GM21381 (cell line): ENCODE measurements around the gene FZD1.
"Not testable (repeated sequence)": the region's sequence is repeated elsewhere in the genome, so short reads cannot be mapped to it uniquely, and the experiment has no call there.

Experiments
- ATAC-seq: cut with Tn5 transposase; IDR thresholded peaks from one replicate; pipeline ENCODE4 v1.9.1; 2021; ENCODE audit warnings: mild to moderate bottlenecking, moderate library complexity; ENCODE audit not compliant: unreplicated experiment

The FZD1 gene

GRCh38 chr7:91294639-91295220 is 30.5 kb downstream of the FZD1 start:
- no peak for ATAC-seq

- no peak for ATAC-seq
Measured at GRCh38 chr7:91295576-91295975, 31.3 kb downstream of the FZD1 start.

DNA sequence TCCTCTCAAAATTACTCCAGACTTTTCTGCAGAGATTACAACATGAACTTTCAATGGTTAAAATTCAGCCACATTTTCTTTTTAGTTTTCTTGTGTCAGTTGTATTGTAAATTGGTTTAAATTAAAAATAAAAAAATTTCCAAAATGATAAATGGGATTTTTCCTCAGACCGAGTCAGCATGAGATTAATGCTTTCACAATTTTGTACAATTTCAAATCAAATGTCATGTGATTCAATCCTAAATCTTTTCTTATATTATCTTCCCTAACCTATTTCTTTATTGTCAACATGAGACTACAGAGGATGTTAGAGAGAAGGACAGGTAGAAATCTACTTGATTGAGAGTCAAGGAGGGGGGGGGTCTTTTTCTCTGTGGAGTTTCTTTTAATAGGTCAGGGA is 33.7 kb downstream of the FZD1 start:
- no peak for ATAC-seq

DNA sequence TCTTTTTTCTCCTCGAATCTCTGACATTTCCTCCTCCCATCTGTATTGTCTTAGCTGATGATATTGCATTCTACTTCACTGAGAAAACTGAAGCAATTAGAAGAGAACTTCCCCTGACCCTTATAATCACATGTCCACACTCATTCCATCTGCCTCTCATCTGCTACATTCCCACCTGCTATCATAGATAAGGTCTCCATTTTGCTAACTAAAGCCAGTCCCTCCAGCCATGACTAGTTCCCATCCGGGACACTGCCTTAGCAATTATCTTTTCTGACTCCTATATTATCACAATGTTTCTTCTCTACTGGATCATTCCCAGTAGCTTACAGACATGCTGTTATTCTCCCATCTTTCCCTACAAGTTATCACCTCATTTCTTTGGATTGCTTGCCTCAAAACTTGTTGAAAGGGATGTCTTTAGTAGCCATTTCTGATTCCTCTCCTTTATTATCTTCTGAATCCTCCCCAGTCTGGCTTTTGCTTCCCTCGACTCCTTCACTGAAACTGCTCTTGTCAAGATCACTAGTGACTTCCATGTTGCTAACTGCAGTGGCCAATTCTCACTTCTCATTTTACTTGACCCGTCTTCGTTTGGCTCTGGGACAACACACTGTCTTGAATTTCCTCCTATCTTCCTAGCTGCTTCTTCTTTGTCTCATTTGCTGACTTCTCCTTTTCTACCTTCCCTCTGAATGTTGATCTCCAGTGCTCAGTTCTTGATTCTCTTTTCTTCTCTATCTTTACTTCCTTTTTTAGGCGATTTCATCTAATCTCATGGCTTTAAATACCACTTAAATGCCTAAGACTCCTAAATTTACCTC is 35.9 kb downstream of the FZD1 start:
- no peak for ATAC-seq

DNA sequence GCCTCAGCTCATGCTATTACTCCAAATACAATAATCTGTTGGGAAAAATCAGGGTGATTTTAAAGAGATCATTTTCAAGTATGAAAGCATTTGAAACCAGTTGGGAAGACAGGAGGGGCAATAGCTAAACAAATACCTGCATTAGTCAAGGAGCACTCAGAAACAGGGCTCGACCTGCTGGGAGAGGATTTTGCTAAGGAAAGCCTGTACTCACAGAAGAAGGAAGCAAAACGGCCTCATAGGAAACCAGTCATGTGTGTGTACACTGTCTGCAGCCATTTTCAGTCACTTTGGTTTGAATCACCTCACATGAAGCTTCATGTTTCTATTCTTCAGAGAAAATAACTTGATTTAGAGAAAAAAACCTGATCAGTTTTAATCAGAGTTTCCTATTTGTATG is 38.6 kb downstream of the FZD1 start:
- ATAC-seq = no peak

GRCh38 chr7:91306266-91306665 is 42.0 kb downstream of the FZD1 start:
- ATAC-seq = no peak

DNA sequence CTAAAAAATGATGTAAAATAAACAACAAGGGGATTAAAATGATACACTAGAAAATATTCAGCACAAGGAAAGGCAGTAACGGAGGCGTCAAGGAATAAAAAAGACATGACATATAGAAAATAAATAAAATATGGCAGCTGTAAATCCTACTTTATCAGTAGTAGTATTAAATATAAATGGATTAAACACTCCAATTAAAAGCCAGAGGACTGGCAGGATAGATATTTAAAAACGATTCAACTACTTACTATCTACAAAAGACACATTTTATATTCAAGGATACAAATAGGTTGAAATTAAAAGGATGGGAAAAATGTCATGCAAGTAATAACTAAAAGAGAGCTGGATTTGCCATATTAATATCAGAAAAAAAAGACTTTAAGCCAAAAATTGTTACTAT is 43.2 kb downstream of the FZD1 start:
- ATAC-seq = no peak

DNA sequence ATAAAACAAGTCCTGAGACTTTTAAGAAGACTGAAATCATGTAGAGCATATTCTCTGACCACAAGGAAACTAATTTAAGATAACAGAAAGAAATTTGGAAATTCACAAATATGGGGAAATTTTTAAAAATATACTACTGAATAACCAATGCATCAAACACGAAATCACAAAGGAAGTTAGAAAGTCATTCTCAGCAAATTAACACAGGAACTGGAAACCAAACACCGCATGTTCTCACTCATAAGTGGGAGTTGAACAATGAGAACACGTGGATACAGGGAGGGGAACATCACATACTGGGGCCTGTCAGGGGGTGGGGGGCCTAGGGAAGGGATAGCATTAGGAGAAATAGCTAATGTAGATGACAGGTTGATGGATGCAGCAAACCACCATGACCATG is 44.0 kb downstream of the FZD1 start:
- not testable (repeated sequence) for ATAC-seq

- ATAC-seq = no peak
Measured at GRCh38 chr7:91310830-91311460, 46.7 kb downstream of the FZD1 start.

GRCh38 chr7:91311839-91312238 is 47.6 kb downstream of the FZD1 start:
- no peak for ATAC-seq

DNA sequence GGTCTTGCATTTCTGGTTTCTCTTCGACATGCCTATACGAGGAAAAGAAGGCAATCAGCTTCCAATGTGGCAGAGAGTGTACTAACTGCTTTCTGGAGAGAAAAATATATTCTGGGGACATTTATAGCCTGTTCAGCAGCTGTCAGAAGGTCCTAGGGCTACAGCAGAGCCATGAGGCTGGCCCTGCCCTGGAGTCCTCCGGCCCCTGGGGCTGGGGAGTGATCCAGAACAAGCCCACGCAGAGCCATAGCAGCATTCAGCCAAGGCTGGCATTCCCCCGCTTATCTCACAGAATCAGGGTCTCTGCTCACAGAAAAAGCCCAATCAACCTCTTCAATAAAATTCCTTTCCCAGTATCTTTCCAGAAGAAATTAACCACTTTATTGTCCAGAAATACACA is 48.9 kb downstream of the FZD1 start:
- ATAC-seq = no peak

DNA sequence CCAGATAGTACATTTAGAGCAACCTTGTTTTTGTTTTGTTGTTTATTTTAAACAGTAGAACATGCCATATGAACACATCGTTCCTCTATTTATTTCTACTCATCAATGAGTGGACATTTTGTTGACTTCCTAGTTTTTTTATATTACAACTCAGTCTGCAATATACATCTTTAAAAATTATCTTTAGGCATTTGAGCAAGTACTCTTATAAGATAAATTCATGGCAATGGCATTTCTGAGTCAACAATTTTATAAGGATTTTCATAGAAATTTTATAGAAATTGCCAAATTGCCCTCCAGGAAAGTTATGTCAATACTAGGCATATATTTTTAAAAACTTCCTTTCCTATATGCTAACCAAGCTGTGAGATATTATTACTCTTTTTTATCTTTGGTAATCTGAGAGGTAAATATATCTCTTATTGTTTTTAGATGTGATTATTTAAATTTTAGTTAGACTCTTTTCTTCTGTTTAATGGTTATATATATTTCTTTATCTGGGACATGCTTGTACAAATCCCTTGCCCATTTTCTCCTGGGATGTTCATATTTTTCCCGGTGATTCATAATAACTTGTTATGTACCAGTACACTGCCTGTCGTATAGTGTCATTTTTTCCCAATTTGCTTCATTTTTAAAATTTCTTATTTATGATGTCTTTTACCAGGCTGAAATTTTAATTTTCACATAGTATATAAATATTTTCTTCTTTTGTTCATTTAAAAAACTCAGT is 50.5 kb downstream of the FZD1 start:
- ATAC-seq = no peak

GRCh38 chr7:91316426-91316825 is 52.2 kb downstream of the FZD1 start:
- ATAC-seq = no peak

DNA sequence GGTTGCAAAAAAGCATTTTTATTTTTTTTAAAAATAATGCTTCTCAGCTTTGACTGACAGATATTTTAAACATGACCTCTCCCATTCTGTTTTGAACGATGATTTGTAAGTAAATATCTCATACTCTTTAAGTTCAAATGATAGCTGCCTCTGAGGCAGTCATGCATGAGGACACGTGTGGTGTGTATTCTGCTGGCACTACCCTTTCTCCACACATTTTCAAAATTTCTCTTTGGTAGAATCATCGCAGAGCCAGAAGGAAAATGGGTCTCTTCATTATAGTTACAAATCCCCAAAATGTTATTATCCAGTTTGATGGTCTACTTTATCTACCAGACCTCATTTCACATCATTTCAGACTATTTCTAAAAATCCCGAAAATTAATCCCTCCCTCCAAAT is 55.1 kb downstream of the FZD1 start:
- no peak for ATAC-seq

DNA sequence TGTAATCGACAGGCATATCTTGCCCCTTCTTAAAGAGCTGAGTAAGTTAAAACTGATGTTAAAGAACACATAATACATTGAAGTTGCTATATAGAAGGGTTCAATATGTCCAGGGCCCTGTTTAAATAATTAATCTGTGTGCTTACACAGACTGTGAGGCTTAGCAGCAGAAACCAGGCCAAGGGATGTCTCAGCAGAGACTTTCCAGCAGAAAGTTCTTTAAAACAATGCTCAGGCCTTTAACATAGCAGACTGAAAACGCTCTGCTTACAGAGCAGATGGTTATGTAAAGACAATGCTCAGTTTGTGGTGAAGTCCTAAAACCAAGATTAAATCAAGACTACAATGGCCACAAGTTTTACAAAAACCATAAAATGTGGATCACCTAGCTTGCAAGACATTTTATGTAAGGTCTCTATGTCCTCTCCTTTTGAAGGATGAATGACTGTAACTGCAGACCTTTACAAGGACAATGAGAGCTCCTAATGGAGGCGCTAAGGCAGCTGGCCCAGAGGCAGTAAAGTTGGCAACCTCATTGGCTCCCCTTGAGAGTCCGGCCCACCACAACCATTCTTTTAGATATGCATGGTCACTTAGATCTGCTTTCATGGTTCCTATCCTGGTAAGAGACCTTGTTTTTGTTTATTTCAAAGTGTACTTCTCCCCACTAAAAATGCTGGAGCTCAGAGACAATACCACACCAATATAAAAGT is 56.3 kb downstream of the FZD1 start:
- no peak for ATAC-seq
